ENCODE data around the gene TMEM243. TPM values are rescaled to one million over a fixed set of nuclear protein-coding genes. Genes with fewer than 3 reads are reported as not detected.
A peak's percentile ranks its signal among the peaks of the same experiment; 100 is the strongest.

TMEM243 gene
- total RNA-seq, 4 donors from 2014 or later = 2.2 to 59.4 (median 19.1) TPM; not detected in 1

DNA sequence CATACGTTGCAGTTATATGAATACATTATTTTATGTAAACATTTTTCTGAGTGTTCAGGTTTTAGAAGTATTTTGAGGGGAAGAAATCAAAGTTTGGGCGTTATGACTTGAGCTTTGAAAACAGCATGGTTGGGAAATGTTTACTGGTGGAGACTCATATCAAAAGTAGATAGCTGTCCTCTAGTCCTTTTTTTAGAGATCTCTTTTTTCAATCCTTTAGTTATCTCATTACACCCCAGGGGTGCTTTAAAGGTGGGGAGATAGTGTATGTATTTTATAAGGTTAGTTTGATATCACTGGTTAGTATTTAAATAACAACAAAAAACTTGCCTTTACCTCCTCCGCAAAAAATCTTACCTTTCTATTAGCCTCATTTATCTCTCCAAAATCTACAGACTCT, 65.0 kb downstream of the TMEM243 start:
- Histone ChIP-seq H3K9me3 (no peaks in the 10 kb centered on the region), H3K4me1 (peaks cover 24 to 51% (median 33%) of the 10 kb centered on the region in 4 donors), H3K27ac (peak overlapping the region in 3 of 4 donors; percentile 96 to 99 (median 97)), H3K4me3 (peak overlapping the region in 2 of 4 donors; percentile 78 to 81), H3K36me3 (no peaks in the 10 kb centered on the region), H3K27me3 (no peaks in the 10 kb centered on the region)
- DNase-seq = no peak
- TF ChIP-seq EP300 (IDR thresholded peaks at IDR 0.05; ENCODE audit: low read depth) (no peak), POLR2A (IDR thresholded peaks at IDR 0.05) (no peak), POLR2AphosphoS5 (IDR thresholded peaks at IDR 0.05) (no peak)
- TF ChIP-seq, protein P1, sequence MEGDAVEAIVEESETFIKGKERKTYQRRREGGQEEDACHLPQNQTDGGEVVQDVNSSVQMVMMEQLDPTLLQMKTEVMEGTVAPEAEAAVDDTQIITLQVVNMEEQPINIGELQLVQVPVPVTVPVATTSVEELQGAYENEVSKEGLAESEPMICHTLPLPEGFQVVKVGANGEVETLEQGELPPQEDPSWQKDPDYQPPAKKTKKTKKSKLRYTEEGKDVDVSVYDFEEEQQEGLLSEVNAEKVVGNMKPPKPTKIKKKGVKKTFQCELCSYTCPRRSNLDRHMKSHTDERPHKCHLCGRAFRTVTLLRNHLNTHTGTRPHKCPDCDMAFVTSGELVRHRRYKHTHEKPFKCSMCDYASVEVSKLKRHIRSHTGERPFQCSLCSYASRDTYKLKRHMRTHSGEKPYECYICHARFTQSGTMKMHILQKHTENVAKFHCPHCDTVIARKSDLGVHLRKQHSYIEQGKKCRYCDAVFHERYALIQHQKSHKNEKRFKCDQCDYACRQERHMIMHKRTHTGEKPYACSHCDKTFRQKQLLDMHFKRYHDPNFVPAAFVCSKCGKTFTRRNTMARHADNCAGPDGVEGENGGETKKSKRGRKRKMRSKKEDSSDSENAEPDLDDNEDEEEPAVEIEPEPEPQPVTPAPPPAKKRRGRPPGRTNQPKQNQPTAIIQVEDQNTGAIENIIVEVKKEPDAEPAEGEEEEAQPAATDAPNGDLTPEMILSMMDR (IDR thresholded peaks at IDR 0.05) = no peak
- in situ Hi-C loops (cut with MboI; ENCODE audit: low pct_ligation_motif_present in 1 of 4, low pct_unique_long_range_greater_than_20kb in 1 of 4, low sequenced_read_pairs in 3 of 4) = no loop called here
- 37 to 51% methylated on average over 3 of the region's 3 CpGs for WGBS, 2 donors (ENCODE audit: low coverage in 1 of 2)
- intact Hi-C loops (cut with DNase I; ENCODE audit: low total_unique reads) = no loop called here

DNA sequence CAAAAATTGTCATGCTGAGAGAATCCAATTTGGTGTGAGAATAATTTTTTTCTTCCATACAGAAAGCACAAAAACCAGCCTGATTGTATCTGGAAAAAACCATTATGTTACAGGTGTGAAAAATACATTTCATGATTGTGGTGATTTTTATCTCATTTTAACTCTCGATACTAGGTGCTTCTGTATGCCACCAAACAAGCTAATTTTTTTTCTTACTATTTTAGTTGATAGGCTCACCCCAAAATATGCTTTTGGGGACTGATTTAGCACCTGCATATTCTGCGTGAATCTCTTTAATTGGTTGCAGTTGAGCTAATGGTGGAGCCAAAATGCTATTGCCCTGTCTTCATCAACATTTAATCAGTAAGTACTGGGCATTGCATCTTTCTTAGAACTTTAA, 65.4 kb downstream of the TMEM243 start:
- Histone ChIP-seq H3K27me3 (no peaks in the 10 kb centered on the region), H3K36me3 (no peaks in the 10 kb centered on the region), H3K4me1 (peaks cover 24 to 51% (median 33%) of the 10 kb centered on the region in 4 donors), H3K4me3 (peak overlapping the region in 3 of 4 donors; percentile 78 to 81 (median 80)), H3K9me3 (no peaks in the 10 kb centered on the region), H3K27ac (peak overlapping the region; percentile 96 to 99 (median 98))
- TF ChIP-seq EP300 (IDR thresholded peaks at IDR 0.05; ENCODE audit: low read depth) = no peak
- TF ChIP-seq POLR2A (IDR thresholded peaks at IDR 0.05) = no peak
- TF ChIP-seq, protein P1 (IDR thresholded peaks at IDR 0.05) = no peak
- TF ChIP-seq POLR2AphosphoS5 (IDR thresholded peaks at IDR 0.05) = no peak
- in situ Hi-C loops (cut with MboI; ENCODE audit: low pct_ligation_motif_present in 1 of 4, low pct_unique_long_range_greater_than_20kb in 1 of 4, low sequenced_read_pairs in 3 of 4) (no loop called here), intact Hi-C loops (cut with DNase I; ENCODE audit: low total_unique reads) (no loop called here)
- DNase-seq = no peak
- WGBS, 2 donors (ENCODE audit: low coverage in 1 of 2) = 35 to 39% methylated on average over 2 of the region's 2 CpGs

DNA sequence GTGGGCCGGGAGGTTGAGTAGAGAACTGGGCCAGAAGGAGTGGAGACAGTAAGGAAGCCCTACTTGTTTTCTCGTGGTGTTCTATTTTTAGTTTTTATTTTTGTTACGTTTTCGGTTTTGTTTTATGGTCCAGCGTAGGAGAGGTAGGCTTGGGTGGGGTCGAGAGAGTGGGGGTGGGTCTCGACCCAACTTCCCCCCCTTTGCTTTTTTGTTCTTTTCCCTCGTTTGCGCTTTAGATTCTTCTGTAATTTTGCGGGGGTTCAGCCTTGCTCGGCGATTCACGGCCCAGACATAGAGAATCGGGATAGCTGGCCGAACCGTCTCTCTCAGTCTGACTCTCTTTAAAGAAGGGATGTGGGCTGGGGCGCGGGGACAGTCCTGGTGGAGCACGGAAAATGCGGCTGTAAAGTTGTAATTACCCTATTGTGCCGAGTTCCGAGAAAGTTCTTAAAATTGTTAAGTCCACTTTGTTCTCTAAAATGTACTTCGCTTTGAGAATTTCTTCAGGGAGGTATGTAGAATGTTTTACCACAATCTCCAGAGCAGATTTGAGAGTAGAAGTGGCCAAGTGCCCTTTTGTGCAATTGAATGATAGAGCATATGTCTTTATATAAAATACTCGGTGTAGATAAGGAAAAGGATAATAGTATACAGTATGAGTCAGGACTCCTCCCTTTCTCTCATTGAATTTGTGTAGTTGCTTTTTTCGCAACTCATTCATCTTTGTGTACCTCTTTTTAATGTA, 66.5 kb downstream of the TMEM243 start:
- Histone ChIP-seq H3K27ac (peak overlapping the region; percentile 96 to 99 (median 98)), H3K9me3 (no peaks in the 10 kb centered on the region), H3K36me3 (no peaks in the 10 kb centered on the region), H3K27me3 (no peaks in the 10 kb centered on the region), H3K4me1 (peaks cover 24 to 51% (median 33%) of the 10 kb centered on the region in 4 donors), H3K4me3 (peak overlapping the region; percentile 48 to 81 (median 79))
- intact Hi-C loops (cut with DNase I; ENCODE audit: low total_unique reads) = no loop called here
- WGBS, 2 donors (ENCODE audit: low coverage in 1 of 2) = 0 to 2% methylated on average over 10 to 25 of the region's 25 CpGs
- in situ Hi-C loops (cut with MboI; ENCODE audit: low pct_ligation_motif_present in 1 of 4, low pct_unique_long_range_greater_than_20kb in 1 of 4, low sequenced_read_pairs in 3 of 4) = no loop called here
- peak; percentile 33 for DNase-seq
- TF ChIP-seq POLR2AphosphoS5 (IDR thresholded peaks at IDR 0.05) (peak; percentile 42 to 80 (median 79)), POLR2A (IDR thresholded peaks at IDR 0.05) (peak; percentile 59)
- TF ChIP-seq, protein P1 (IDR thresholded peaks at IDR 0.05) = no peak

DNA sequence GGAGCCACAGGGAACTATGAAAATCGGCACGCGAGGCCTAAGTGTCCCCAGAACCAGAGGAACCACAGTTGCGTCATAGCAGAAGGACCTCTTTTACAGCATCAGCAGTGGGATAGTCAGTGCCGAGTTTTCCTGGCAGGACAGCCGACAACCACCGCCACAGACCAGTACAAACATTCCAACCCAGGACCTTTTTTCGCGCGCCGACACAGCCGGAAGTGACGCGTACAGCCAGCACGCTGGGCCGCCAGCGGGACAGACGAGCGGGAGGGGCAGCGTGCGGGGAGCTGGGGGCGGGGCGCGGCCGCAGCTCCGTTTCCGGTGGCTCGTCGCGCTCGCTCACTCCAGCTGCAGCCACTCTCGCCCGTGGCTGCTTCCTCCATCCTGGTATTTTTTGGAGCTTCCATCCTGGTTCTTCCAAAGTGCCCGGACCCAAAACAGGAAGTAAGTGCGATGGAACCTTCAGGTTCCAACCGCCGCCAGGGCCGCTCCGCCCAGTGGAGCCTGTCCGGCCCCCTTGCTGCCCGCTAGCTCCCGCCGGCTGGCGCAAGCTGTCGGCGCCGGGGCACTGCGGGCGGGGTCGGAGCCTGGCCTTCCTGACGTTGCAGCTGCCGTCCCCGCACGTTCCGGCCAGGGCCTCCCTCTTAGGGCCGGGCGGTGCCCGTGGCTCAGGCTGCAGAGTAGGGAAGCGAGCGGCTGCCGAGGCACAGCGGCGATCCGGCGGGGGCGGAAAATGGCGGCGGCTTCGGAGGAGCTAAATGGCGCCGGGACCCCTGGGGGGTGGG, 67.2 kb downstream of the TMEM243 start, which contains the start of gene DMTF1:
Gene DMTF1 (plus strand): TSS at position 342 of the 785 bp plus-strand sequence. CDS start 12,489 bp downstream, outside the sequence.
- WGBS, 2 donors (ENCODE audit: low coverage in 1 of 2) = 0% methylated on average over 52 of the region's 71 CpGs; no CpG with 5 or more reads in 1 of the 2 donors
- no peaks in the 10 kb centered on the region for H3K27me3 ChIP-seq
- H3K27ac ChIP-seq = peak within 1 kb of the TSS; percentile 96 to 99 (median 98)
- H3K4me1 ChIP-seq = peaks cover 24 to 49% (median 33%) of the 10 kb centered on the region in 4 donors
- H3K9me3 ChIP-seq = no peaks in the 10 kb centered on the region
- in situ Hi-C loops (cut with MboI; ENCODE audit: low pct_ligation_motif_present in 1 of 4, low pct_unique_long_range_greater_than_20kb in 1 of 4, low sequenced_read_pairs in 3 of 4) = no loop called here
- H3K4me3 ChIP-seq = peak within 1 kb of the TSS; percentile 48 to 81 (median 79)
- no peaks in the 10 kb centered on the region for H3K36me3 ChIP-seq
- DNase-seq = peak; percentile 95
- intact Hi-C loops (cut with DNase I; ENCODE audit: low total_unique reads) = no loop called here
- TF ChIP-seq POLR2AphosphoS5 (IDR thresholded peaks at IDR 0.05) (peak; percentile 61 to 93 (median 88)), EP300 (IDR thresholded peaks at IDR 0.05; ENCODE audit: low read depth) (no peak), POLR2A (IDR thresholded peaks at IDR 0.05) (peak; percentile 91)
- TF ChIP-seq, protein P1 (IDR thresholded peaks at IDR 0.05) = peak in 1 of 5 experiments; percentile 38

Measured in transverse colon (tissue), 4 donors.